Fibroblast of villous mesenchyme (primary cell): ENCODE measurements around the gene RHOD. TPM values are rescaled to one million over a fixed set of nuclear protein-coding genes. Genes with fewer than 3 reads are reported as not detected.

Experiments
- DNase-seq: peaks from one replicate; pipeline ENCODE4 v3.0.0-alpha.2; 2010; ENCODE audit warnings: low read depth
- H3K4me3 ChIP-seq: 2 replicates; pipeline ENCODE4 v1.5.1; 2011; ENCODE audit warnings: low read depth, mild to moderate bottlenecking, low read length
- CTCF ChIP-seq: IDR thresholded peaks from 2 replicates; pipeline ENCODE4 v1.5.1; 2012; ENCODE audit warnings: low read depth, mild to moderate bottlenecking, low read length; ENCODE audit not compliant: insufficient read depth
- total RNA-seq: library from RNA; depleted of rRNA; stranded (reverse); fragments of >200 nt; gene quantifications from 2 replicates; pipeline ENCODE4 v1.2.3, GENCODE V29; 2012

Gene RHOD
- total RNA-seq, 1 donor: 12.5 TPM

- DNase-seq: no peak
- TF ChIP-seq CTCF: no peak
- H3K4me3 ChIP-seq: no peak overlapping the region
These were observed 4.6 kb upstream of the RHOD start for GRCh38 chr11:67051945-67052488.

- no peak overlapping the region for H3K4me3 ChIP-seq
- no peak for DNase-seq
- no peak for TF ChIP-seq CTCF
These were observed 3.8 kb upstream of the RHOD start for GRCh38 chr11:67052891-67053290.

GRCh38 chr11:67053896-67054329 lies 2.7 kb upstream of the RHOD start:
- peak; percentile 41 for DNase-seq
- H3K4me3 ChIP-seq: no peak overlapping the region
- peak; percentile 87 for TF ChIP-seq CTCF

- no peak overlapping the region for H3K4me3 ChIP-seq
- TF ChIP-seq CTCF: no peak
- peak; percentile 56 for DNase-seq
These were observed 2.3 kb upstream of the RHOD start for GRCh38 chr11:67054346-67054835.

- peak; percentile 61 for DNase-seq
- no peak overlapping the region for H3K4me3 ChIP-seq
- TF ChIP-seq CTCF: no peak
These were observed 1.7 kb upstream of the RHOD start for GRCh38 chr11:67054836-67055523.

- H3K4me3 ChIP-seq: peak overlapping the region; percentile 64
- TF ChIP-seq CTCF: no peak
- no peak for DNase-seq
These were observed 835 bp upstream of the RHOD start for GRCh38 chr11:67055812-67056211.

- no peak for DNase-seq
- peak overlapping the region; percentile 64 for H3K4me3 ChIP-seq
- no peak for TF ChIP-seq CTCF
These were observed 592 bp downstream of the RHOD start for GRCh38 chr11:67057205-67057672.
